Measurements from ENCODE around the gene ADAMTS18.
"Not testable (repeated sequence)": the region's sequence is repeated elsewhere in the genome, so short reads cannot be mapped to it uniquely, and the experiment has no call there.

The ADAMTS18 gene

DNA sequence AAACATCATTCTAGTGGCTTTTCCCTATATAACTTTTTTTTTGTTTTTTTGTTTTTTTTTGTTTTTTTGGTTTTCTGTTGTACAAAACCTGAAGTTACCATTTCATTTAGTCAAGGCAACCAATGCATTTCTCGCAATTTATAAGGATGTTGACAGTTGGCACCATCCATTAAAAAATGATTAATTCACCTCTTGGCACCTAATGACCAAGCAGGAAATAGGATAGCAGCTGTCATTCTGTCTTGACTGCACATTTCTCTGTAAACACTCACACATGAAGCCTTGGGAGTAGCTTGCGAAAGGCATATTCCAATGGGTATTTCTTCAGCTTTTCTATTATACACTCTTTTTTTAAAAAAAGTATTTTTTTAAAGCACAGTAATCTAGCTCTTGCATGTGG, 158.2 kb downstream of the ADAMTS18 start:
- no peak overlapping the region for H3K4me3 ChIP-seq (replicated peaks in 1 of 2; ENCODE audit: low read depth in 2 of 2, low read length in 2 of 2)
- TF ChIP-seq, protein P1, sequence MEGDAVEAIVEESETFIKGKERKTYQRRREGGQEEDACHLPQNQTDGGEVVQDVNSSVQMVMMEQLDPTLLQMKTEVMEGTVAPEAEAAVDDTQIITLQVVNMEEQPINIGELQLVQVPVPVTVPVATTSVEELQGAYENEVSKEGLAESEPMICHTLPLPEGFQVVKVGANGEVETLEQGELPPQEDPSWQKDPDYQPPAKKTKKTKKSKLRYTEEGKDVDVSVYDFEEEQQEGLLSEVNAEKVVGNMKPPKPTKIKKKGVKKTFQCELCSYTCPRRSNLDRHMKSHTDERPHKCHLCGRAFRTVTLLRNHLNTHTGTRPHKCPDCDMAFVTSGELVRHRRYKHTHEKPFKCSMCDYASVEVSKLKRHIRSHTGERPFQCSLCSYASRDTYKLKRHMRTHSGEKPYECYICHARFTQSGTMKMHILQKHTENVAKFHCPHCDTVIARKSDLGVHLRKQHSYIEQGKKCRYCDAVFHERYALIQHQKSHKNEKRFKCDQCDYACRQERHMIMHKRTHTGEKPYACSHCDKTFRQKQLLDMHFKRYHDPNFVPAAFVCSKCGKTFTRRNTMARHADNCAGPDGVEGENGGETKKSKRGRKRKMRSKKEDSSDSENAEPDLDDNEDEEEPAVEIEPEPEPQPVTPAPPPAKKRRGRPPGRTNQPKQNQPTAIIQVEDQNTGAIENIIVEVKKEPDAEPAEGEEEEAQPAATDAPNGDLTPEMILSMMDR (IDR thresholded peaks at IDR 0.05; ENCODE audit: low read depth, low read length): no peak
- DNase-seq (ENCODE audit: low read depth in 2 of 2): peak in 1 of 2 donors; percentile 15

DNA sequence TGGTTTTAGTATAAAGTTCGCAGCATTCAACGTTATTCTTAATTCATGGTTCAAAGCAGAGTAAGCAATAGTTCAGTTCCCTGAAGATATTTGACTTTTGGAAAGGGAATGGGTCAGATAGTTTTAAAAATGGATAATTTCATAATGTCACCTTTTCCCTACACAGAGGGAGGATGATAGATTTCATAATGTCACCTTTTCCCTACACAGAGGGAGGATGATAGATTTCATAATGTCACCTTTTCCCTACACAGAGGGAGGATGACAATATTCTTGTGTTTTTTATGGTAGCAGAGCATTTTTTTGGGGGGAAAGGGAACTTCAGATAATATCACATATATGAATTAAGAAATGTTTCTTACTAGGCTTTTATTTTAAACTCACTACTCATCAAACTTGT, 159.5 kb downstream of the ADAMTS18 start:
- H3K4me3 ChIP-seq (replicated peaks in 1 of 2; ENCODE audit: low read depth in 2 of 2, low read length in 2 of 2); DNase-seq (ENCODE audit: low read depth in 2 of 2): not testable (repeated sequence)

DNA sequence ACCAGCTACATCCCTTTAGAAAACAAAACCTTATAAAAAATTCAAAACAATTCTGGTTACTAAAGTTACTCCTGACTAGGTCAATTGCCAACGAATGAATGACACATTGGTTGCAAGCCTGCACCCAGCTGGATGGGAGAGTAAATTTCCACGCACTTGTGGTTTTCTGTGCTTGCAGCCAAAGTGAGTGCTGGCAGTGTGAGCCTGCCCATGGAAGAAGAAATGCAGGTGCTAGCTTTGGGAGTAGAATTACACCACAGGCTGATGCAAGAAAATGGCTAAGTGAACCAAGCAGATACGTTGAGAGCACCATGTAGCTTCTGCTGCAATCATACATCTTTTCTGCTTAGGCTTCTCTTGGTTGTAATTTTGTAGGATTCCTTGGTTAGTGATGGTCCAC, 161.0 kb downstream of the ADAMTS18 start:
- H3K4me3 ChIP-seq (replicated peaks in 1 of 2; ENCODE audit: low read depth in 2 of 2, low read length in 2 of 2): no peak overlapping the region
- TF ChIP-seq, protein P1 (IDR thresholded peaks at IDR 0.05; ENCODE audit: low read depth, low read length): no peak
- DNase-seq (ENCODE audit: low read depth in 2 of 2): peak in 1 of 2 donors; percentile 45

DNA sequence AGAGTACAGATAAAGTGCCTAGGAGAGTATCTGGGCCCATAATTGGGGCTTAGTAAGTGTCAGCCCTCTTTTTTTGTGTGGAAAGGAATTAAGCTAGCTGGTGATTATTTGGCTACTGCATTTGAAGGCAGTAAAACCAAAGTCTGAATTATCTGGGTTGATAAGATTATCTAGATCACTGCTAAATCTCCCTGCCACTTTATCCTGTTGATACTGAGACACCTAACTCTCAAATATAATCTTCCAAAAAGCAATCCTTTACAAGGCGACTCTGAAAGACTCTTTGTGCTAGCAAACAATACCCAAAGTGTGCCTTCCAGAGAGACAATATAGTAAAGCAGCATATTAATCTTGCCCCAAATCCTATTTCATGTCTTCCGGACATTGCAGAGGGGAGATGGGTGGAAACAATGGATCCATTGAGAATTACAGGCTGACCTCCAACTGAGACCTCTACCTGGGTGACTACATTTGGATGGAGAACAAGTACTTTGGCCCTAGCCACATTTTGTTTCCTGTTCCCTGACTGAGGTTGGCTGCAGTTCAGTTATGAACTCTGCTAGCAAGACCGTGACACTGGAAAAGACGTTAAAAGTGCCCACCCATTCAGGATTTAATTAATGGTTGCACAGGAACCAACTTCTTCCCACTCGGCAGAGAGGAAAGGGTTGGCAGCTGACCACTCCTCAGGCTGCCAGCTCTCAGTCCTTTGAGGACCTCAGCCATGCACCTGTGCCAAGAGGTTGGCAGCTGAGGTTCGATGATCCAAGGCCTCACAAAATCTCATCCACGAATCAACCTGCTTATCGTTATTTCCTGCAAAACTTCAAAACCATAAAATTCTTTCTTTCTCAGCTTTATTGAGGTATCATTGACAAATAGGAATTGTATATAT, 163.1 kb downstream of the ADAMTS18 start:
- DNase-seq (ENCODE audit: low read depth in 2 of 2): no peak
- TF ChIP-seq, protein P1 (IDR thresholded peaks at IDR 0.05; ENCODE audit: low read depth, low read length): no peak
- H3K4me3 ChIP-seq (replicated peaks in 1 of 2; ENCODE audit: low read depth in 2 of 2, low read length in 2 of 2): no peak overlapping the region

DNA sequence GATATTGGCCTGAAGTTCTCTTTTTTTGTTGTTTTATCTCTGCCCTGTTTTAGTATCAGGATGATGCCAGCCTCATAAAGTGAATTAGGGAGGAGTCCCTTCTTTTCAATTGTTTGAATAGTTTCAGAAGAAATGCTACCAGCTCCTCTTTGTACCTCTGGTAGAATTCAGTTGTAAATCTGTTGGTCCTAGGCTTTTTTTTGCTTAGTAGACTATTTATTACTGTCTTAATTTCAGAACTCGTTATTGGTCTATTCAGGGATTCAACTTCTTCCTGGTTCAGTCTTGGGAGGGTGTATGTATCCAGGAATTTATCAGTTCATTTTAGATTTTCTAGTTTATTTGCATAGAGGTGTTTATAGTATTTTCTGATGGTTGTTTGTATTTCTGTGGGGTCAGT, 168.6 kb downstream of the ADAMTS18 start:
- not testable (repeated sequence) for H3K4me3 ChIP-seq (replicated peaks in 1 of 2; ENCODE audit: low read depth in 2 of 2, low read length in 2 of 2); DNase-seq (ENCODE audit: low read depth in 2 of 2)

- H3K4me3 ChIP-seq (replicated peaks in 1 of 2; ENCODE audit: low read depth in 2 of 2, low read length in 2 of 2): no peak overlapping the region
- TF ChIP-seq, protein P1 (IDR thresholded peaks at IDR 0.05; ENCODE audit: low read depth, low read length): no peak
Observed at GRCh38 chr16:77262971-77263370, 171.9 kb downstream of the ADAMTS18 start.

DNA sequence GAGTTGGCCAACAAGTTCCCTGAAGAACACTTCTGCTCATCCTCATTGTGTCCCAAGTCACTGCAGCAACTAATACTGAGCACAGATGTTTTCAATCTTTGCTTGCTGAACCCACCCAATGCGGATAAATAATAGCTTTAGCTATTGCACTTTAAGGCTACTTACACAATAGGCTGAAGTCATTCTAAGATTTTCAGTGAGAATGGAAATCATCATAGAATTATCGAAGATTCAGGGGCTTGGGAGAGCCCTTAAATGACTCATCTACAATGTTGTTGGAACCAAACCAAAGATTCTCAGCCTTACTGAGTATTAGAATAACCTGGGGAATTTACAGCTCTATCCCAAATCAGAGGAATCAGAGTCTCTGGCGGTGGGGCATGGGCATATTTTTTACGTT, 184.4 kb downstream of the ADAMTS18 start:
- no peak overlapping the region for H3K4me3 ChIP-seq (replicated peaks in 1 of 2; ENCODE audit: low read depth in 2 of 2, low read length in 2 of 2)
- TF ChIP-seq, protein P1 (IDR thresholded peaks at IDR 0.05; ENCODE audit: low read depth, low read length): no peak
- DNase-seq (ENCODE audit: low read depth in 2 of 2): peak in 1 of 2 donors; percentile 67

More at GRCh38 chr16:77262971-77263370, 171.9 kb downstream of the ADAMTS18 start:
- no peak for DNase-seq (ENCODE audit: low read depth in 2 of 2)

DNA sequence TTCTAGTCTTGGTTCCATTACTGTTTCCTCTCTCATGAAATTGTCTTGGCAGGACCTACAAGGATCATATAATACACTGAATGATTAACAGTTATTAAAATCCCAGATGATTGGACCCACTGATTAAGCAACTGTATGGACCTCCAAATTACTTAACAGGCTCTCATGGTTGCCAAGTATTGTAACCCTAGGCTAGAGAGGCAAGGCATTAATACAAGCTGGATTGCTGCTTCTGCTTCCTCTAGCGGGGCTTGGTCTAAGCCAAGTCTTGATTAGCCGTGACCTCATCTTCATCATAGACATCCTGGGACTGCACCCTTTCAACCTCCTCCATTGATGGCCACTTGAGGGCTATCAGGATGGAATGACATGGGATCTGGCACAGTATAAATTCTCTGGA, 188.7 kb downstream of the ADAMTS18 start:
- DNase-seq (ENCODE audit: low read depth in 2 of 2): no peak
- TF ChIP-seq, protein P1 (IDR thresholded peaks at IDR 0.05; ENCODE audit: low read depth, low read length): no peak
- no peak overlapping the region for H3K4me3 ChIP-seq (replicated peaks in 1 of 2; ENCODE audit: low read depth in 2 of 2, low read length in 2 of 2)

- H3K4me3 ChIP-seq (replicated peaks in 1 of 2; ENCODE audit: low read depth in 2 of 2, low read length in 2 of 2); DNase-seq (ENCODE audit: low read depth in 2 of 2): not testable (repeated sequence)
Observed at GRCh38 chr16:77242471-77242870, 192.4 kb downstream of the ADAMTS18 start.

Data from cardiac fibroblast (primary cell).